Activated CD4-positive, alpha-beta T cell treated with anti-CD3 and anti-CD28 coated beads, Interleukin-2, amount 50 U/mL, for 16 hours (primary cell): ENCODE results near the gene PRDM16.

Experiments used
- DNase-seq: peaks from one replicate; pipeline ENCODE4 v3.0.0-alpha.2; 2020

Gene PRDM16

DNA sequence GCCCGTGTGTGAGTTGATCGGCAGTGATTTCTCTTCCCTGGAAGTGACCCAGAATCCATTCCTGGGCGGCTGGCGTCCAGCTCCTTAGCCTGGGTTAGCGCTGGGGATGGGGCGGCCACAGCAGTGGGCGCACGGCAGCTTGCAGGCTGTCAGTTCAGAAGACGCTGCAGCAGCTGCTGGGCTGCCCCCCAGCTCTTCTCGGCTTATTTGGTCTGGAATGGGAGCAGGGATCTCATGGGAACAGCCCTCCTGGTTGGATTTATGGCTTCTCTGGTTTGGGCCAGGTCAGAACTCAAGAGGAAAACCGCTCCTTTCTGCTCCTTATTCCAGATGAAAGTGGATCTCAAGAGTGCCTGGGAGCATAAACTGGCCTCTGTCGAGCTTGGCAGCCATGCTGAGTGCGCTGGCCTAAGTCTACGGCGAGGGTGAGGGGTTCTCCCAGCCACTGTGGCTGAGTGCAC is 148.2 kb downstream of the PRDM16 start:
- DNase-seq = no peak

DNA sequence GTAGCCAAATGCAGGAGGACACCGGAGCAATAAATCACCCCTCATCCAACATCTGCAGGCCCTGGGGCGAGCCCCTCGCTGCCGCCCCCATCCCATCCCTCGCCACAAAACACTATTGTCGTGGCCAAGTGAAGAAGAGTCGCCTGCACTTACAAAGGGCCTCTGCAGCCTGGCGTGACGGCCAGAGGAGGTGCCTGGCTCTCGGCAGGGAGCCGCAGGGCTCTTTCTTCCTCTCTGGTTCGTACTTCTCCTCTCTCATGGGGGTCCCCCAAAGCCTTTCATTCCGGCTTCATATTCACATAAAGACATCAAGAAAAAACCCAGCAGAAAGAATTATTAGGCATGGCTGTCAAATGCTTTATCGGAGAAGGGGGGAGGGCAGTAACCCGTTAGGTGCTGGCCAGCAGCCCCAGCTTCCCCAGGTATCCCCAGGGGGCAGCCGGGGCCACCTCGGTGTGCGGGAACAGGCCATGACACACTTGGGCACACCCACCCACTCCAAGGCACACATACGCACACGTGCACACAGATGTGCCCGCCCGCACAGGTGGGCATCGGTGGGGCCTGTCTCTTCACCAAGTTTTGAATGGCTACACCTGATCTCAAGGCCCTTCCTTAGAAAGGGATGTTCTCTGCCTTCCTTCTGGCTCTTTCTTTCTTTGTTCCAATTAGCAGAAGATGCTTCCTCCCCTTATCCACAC is 149.1 kb downstream of the PRDM16 start:
- DNase-seq = no peak

DNA sequence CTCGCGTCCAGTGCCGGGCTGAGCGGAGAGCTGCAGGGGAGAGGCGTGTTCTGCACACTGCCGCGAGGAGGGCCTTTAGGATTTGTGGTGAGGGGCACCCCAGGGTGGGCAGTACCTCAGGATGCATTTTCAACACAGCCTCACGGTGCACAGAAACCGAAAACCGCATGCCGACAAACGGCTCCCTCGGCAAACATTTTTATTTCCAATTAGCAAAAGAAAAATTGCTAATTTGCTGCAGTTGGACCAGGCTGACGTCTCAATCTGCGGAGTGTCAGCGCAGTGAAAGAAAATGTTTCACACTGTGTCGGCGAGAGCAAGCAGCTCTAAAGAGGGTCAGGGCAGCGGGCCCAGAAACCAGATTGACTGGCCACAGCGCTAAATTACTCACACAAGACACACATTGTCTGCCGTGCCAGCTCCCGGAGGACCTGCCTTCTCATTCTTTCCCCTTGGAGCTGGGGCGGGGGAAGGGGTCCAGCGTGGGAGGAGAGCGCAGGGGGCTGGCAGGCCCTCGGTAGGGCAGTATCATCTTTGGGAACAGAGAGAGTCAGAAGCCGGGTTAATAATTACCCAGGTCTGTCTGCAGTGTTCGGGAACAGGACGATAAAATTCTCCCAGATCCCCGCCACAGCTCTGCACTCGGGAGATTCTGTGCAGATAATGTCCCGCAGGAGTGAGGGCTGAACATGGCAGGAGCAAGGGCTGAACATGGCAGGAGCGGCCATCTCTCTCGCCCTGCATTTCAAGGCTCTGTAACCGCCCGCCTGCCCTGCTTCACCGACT is 150.2 kb downstream of the PRDM16 start:
- no peak for DNase-seq

DNA sequence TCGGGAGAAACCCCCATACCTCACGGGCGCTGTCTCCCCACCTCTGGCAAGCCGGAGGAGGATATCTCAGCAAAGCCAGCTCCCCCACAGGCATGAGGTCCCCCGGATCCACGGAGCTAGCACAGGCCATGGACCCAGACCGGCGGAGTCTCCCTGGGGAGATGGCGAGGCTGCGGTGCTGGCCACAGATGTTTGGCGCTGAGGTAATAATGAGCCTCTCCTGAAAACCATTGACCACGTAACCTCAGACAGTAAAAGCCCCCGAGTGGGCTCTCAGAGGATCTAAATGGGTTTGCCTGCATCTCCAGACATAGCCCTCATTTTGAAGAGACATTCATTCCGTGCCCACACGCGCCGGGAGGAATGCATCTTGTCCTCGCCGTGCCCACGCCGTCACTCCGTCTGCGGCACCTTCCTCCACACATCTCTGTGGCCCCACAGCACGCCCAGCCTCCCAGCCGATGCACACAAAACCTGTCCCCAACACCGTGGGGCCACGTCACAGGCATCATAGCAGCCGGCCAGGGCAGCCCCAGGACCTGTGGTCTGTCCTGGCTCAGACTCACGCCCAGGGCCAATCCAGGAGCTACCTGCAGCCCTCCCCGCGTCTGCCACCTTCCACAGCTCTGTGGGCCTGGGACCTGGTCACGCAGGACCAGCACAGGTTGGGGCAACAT is 150.9 kb downstream of the PRDM16 start:
- DNase-seq = no peak

DNA sequence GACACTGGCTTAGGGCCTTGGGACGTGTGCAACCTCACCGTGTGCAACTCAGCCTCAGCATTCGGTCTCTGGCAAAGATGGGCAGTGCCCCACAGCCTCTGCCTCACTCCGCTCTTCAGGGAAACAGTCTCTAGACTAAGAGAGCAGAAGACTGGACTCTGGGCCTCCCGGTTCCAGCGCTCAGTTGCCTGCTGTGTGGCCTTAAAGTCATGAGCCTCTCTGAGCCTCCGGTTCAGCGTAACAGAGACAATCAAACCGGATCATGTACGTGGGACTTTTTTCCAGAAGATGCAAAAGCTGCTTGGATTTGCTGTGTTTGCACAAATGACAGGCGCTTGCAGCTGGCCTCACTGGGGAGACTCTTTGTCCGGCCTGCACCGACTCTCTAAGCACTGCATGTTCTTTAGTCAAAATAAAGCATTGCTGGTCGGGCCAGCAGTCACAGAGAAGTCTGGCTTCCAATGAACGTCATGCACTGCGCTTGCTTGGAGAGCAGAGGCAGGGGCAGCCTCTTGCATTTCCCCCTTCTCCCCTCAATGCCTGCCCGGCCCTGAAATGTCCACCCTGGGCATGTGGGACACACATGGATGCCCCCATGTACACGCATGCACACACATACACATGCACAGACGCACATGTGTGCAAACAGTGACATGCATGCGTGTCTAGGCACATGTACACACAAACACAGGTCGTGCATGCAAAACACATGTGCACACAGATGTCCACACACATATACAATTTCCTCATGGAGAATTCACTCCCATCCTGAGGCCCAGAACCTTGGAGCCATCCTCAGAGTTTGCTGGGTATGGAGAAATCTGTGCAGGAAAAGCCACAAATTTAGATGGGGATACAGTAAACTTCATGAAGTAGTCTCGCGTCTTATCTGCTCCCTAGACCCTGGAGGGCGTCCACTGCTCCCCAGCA is 152.4 kb downstream of the PRDM16 start:
- DNase-seq = no peak

DNA sequence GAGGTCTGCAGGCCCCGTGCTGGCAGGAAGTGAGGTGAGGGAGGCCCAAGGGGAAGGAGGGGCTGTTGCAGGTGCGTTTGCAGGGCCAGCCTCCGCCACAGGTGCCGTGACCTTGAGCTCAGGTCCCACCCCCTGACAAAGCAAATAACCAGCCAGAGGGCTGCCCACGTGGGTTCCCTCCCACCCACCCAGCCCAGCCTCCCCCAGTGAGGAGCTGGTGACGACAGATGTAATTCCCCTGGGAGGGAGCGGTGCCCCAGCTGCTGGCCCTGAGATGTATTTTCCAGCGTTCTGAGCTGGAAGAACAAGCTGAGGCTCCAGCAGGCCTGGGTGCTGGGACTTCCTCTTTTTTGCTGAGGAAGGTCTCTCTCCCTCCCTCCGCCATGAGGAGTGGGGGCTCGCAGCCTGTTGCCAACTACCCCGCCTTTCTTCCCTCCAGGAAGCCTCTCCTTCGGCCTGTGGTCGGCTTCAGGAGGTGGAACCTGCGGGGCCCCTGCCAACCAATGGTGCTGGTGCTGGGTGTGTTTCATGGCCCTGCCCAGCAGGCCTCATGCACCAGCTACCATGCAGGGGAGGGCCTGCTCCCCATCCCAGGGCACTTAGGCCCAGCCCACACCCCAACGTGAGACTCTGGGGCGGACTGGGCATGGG is 153.2 kb downstream of the PRDM16 start:
- DNase-seq = no peak

DNA sequence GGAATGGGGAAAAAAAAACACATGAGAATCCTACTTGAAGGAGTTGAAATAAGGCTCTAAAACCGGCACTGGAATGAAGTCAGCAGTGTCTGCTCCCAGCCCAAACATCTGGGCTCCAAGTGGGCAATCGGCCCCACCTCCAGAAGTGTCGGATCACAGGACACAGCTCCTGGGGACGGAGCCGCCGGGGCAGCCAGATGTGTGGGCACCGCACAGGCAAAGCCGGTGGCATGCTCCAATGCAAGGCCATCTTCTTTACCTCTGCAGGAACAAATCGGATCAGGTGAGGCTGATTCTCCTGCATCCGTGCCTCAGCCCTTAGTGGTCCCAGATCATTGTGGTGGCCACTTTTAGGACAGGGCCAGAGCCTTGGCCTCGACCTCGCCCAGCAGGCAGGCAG is 156.7 kb downstream of the PRDM16 start:
- DNase-seq = no peak

DNA sequence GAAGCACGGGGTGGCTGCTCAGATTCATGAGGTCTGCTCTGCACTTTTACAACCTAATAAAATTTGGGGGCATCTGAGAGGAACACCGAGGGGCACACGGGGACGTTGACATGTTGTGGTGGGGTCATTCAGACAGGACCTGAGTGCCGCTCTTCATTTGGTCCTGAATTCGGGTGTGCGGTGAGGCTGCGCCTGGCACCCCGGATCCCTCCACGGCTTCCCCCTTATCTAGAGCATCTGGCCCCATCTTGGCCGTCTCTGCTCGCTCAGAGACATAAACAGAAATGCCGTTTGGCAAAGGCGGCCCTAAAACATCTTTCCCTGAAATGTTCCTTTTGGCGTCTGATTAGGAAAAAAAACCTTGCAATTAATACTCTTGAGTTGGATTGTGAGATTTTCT is 157.2 kb downstream of the PRDM16 start:
- no peak for DNase-seq

DNA sequence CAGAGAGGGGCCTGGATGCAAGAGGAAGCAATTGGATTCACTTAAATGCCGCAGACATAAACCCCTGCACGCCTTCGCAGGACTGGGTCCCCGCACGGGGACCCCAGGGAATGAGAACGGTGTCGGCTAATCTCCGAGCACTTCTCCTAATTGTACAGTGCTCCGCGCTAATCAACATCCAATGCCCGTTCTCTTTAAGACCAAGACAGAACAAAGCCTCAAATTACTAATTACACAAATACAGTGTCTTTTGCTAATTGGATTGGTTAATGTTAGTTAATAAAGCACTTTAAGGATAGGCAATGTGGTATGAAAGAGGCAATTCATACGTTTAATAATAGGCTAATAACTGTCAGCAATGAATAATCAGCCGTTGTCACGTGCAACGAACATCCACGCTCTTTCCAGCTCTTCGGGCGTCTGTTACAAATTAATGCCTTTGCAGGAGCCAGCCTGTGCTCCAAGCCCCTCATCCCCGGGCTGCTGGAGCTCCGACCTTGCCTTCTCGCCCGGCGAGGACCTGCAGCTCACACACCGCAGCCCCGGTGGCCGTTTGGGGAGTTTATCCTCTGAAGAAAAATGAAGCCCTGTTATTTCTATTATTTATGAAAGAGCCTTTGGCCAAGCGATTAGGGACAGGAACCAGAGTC is 157.8 kb downstream of the PRDM16 start:
- DNase-seq = no peak

DNA sequence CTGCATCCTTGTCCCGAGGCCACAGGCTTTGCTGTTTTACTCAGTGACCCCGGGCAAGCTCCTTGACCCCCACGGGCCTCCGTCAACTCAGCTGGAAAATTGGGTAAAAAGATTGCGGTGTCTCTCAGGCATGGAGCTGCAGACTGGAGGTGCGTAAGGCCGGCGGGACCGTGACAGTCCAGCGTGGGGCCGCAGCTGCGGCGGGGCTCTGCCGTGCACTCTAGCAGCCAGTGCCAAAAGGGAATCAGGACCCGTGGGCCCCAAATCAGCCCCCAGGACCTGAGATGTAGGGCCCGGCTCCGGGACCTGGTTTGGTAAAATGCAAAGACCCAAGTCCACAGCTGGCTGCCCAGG is 158.3 kb downstream of the PRDM16 start:
- no peak for DNase-seq

DNA sequence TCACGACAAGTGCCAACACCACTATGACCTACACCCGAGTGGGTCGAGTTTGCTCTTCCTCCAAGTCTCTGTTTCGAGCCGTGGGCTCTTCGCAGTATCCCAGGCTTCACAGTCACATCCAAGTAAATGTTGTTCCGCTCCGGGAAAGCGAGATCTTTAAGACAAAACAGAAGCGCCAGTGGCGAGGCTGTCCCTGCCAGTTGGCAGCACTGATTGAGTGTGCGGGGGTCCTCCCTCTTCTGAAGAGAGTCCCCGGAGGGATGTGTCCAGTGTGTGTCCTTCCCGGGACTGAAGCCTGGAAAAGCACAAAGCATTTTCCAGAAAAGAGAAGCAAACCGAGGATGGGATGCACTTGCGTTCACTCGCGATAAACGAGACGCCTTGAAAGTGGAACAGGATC is 158.9 kb downstream of the PRDM16 start:
- DNase-seq = no peak

DNA sequence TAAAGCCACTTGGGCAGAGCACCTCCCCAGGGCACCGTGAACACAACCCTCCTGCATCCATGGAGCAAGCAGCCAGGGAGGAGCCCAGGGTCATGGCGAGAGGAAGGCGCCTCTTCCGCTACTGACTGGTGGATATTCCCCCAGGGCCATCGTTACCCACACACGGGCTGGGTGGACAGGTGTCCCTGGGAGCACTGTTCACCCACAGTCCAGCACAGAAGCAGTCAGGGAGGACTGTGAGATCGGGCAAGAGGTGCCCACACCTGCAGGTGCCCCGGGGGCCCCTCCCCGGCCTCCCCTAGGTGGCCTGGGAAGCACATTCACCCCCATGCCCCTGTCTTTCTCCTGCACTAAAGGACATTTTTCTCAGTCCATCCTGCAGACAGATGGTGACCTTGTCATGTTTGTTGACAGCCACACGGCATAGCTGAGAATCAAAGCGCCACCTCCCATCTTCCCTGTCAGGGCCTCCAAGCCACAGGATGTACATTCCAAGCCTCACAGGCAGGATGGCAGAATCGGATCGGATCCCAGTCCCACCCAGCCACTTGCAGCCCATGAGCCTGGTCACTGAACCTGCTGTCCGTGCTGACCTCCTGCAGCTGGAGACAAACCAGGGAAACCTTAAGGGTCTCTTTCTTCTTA is 160.2 kb downstream of the PRDM16 start:
- no peak for DNase-seq

DNA sequence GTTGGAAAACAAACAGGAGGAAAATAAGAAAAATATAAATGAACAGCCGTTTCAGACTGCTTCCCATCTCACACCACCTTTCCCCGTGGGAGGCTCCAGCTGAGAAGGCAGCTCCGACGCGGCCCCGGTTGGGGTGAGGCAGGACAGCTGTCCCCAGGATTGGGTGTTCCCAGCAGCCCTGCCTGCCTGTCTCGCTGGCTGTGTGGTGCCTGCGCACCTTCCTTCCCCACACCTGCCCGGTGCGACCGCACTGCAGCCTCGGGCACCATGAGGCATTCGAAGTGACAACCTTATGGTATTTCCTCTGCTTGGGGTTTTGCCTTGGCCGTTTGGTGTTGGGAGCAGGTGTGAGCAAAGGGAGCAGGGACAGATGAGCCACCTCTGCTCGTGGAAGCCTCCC is 161.6 kb downstream of the PRDM16 start:
- DNase-seq = no peak

DNA sequence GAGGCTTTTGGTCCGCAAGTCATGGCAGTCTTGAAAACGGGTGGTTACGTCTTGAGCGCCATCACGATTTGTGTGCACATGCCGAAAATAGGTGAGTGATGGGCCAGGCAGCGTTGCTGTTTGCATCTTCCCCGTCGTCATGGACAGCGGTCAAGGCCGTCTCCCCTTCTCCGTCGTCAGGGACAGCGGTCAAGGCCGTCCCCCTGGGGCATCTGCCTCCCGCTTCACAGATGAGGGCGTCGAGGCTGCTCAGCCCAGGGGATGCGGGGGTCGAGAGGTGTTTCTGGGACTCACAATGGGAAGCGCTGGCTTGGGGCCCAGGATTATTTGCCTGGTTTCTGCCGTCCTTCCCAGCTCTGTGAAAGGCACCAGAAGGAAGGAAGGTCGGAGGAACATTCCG is 162.2 kb downstream of the PRDM16 start:
- no peak for DNase-seq

DNA sequence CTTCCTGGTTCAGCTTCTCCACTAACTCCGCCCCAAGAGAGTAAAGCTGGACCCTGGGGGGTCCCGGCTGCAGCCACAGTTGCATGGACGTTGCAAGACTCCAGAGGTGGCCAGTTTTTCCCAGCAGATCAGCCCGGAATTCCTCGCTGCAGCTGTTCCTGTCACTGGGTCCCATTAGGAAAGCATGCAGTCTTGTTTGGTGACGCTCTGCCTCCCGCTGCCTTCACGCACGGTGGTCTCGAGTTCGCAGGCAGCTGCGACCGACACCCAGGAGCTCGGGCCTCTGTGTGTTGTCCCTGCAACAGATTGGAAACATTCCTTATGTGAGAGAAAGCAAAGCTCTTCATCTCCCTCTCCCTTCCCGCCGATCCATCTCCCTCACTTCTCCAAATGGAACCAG is 162.8 kb downstream of the PRDM16 start:
- no peak for DNase-seq

DNA sequence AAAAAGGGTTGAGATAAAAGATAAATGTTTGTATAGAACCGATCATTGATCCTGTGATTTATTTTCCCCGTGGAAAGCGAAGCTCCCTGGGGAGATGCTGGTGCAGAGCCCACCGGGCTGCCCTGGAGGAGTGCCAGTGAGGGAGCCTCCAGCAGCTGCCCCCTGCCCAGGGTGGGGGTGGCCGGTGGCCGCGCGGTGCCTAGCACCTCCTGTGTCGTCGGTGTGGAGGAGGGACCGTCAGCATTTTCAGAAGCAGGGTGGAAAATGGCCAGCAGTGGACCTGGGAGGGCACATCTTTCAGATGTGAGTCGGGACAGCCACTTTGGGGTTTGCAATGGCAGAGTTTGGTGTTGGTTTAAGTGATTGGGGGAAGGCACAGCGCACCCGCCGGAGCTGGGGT is 164.0 kb downstream of the PRDM16 start:
- DNase-seq = no peak

DNA sequence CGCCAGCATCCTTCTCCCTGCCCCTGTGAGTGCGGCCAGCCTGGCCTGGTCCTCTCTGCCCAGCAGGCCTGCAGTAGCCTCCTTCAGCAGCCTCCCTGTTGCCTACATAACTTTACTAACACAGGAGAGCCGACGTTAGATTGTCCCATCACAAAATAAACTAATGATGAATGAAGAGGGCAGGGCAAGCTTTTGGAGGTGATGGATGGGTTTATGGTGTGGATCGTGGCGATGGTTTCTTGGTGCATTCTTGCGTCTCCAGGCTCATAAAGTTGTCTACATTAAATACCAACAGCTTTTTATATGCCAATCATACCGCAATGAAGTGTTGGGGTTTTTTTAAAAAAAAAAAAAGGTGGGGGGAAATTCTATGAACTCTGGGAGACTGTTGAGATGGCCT is 164.5 kb downstream of the PRDM16 start:
- no peak for DNase-seq

DNA sequence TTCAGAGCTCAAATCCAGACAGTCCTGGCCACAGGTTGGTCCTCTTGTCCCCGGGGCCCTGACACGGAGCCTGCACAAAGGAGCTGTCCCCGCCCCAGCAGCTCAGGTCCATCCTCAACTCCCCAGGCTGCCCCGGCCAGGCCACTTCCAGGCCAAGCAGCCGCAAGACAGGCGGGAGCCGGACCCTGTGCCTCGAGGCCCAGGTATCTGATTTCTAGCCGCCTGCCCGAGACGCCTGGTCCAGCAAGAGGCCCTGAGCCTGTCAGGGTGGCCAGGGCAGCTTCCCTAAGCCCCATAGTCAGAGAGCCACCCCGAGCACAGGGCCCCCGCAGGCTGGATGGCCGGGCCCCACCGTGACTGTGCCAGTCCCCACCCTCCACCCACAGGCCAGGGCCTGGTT is 165.3 kb downstream of the PRDM16 start:
- no peak for DNase-seq

DNA sequence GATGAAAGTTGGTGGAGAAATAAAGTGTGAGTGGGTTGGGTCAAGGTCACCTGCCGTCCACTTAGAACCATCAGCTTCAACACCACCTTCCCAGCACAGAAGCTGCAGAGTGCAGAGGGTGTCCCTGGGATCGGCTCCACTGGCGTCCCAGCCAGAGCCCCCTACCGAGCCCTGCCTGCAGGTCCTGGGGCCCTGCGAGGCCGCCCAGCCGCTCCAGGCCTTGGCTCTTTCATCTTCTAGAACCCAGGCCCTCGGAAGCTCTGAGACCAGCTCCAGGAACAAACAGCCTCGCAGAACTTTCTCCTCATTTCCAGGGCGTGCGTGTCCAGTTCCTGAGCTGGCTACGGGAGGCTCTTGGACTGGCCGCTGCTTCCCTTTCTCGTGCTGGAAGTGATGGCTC is 166.0 kb downstream of the PRDM16 start:
- DNase-seq = no peak

DNA sequence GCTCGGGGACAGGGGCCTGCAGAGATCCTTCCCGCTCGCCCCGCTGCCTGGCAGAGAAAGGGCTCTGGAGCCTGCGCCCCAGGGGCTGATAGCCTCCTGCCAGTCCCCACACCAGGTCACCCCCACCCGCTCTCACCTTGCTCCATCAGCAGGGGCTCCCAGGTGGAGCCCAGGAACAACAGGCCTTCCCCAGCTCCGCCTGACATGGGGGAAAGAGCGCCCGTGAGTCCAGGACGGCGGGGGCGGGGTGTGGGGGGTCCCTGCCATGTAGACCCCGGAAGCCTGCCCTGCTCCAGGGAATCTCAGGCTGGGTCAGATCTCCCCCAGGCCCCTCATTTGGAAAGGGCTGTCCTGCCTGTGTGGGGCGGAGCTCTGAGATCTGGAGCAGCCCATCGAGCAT is 166.5 kb downstream of the PRDM16 start:
- DNase-seq = no peak

DNA sequence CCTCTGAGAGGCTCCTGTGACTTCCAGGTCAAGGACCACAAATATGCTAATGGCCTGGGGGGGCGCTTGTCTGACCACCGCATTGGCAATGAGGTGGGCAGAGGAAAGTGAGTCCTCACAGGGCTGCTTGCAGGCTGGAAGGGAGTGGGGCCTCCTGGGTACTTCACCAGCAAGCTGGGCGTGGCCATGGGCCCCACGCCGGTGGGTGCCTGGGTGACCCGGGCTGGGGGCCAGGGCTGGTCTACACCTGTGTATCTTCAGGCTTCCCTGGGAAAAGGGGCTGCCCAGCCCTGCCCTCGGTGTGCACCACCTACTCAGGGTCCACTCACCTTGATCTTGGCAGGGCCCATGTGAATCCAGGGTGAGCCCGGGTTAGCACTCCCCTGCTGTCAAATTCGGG is 167.4 kb downstream of the PRDM16 start:
- no peak for DNase-seq
